Heart right ventricle (tissue), 16 donors: ENCODE results near the gene EFNA2. TPM values are rescaled to one million over a fixed set of nuclear protein-coding genes. Genes with fewer than 3 reads are reported as not detected.
A peak's percentile ranks its signal among the peaks of the same experiment; 100 is the strongest.

Experiments used
- ATAC-seq, 8 donors: fragments of 200-7000 bp; cut with Tn5 transposase; one replicate each; pipeline ENCODE4 v1.9.1; 2020; ENCODE audit warnings: mild to moderate bottlenecking in 8 of 8, moderate library complexity in 8 of 8, moderate number of reproducible peaks in 1 of 8
- DNase-seq, 2 donors: peaks; one replicate each; pipeline ENCODE4 v3.0.0-alpha.2; 2020
- H3K27ac ChIP-seq, 10 donors: fragments of 200-600 bp; sonication (generic) in 2 of 10; one replicate each; pipeline versions ENCODE4 v1.5.0 to v1.8.0; 2020 to 2022; ENCODE audit warnings: mild to moderate bottlenecking in 3 of 10
- H3K27me3 ChIP-seq, 7 donors: fragments of 200-600 bp; one replicate each; pipeline ENCODE4 v1.8.0; 2021 to 2022; ENCODE audit warnings: mild to moderate bottlenecking in 2 of 7
- H3K36me3 ChIP-seq, 9 donors: fragments of 200-600 bp; sonication (generic) in 1 of 9; one replicate each; pipeline versions ENCODE4 v1.5.0 to v1.8.0; 2020 to 2022; ENCODE audit warnings: mild to moderate bottlenecking in 2 of 9
- H3K4me1 ChIP-seq, 9 donors: fragments of 200-600 bp; sonication (generic) in 1 of 9; one replicate each; pipeline versions ENCODE4 v1.5.0 to v1.8.0; 2020 to 2022; ENCODE audit warnings: mild to moderate bottlenecking in 4 of 9
- H3K4me3 ChIP-seq, 10 donors: fragments of 200-600 bp; sonication (generic) in 2 of 10; one replicate each; pipeline versions ENCODE4 v1.5.0 to v1.8.0; 2020 to 2022; ENCODE audit warnings: mild to moderate bottlenecking in 7 of 10, moderate library complexity in 2 of 10
- H3K9me3 ChIP-seq, 11 donors: fragments of 200-600 bp in 10 of 11; sonication (generic) in 2 of 11; one replicate each; pipeline versions ENCODE4 v1.5.0 to v1.8.0; 2013 to 2022; ENCODE audit warnings: mild to moderate bottlenecking in 2 of 11, control low read depth in 1 of 11, moderate library complexity in 1 of 11
- WGBS, 2 donors: extraction: QIAGEN DNeasy Blood & Tissue Kit; methylation state at CpG; one replicate each; pipeline ENCODE4 v1.1.7; 2013; ENCODE audit warnings: inconsistent platforms in 1 of 2; 5-methylcytosine and 5-hydroxymethylcytosine counted together
- intact Hi-C, 10 donors: fragments of 100-400 bp; cut with DNase I; formaldehyde crosslinking; loops; one replicate each; pipeline versions ENCODE4 v1.11.1 to v1.14.2; 2022
- polyA plus RNA-seq, 2 donors: library from polyadenylated mRNA; stranded (reverse); fragments of 200-250 nt; gene quantifications; one replicate each; pipeline ENCODE4 v1.2.3, GENCODE V29; 2013
- total RNA-seq, 10 donors: library from RNA; stranded (reverse); fragmentation: NEBNext Ultra II Directional in 3 of 10; extraction: Animal tissue kit (Norgen Biotek cat#: 25700) in 3 of 10; gene quantifications; one replicate each; pipeline versions ENCODE4 v1.2.1 to v1.2.4, GENCODE V29; 2021 to 2023
- TF ChIP-seq, protein P1 (sequence below), 9 donors: fragments of 200-600 bp; sonication (generic) in 2 of 9; IDR thresholded peaks; one replicate each; pipeline versions ENCODE4 v1.5.0 to v1.8.0; 2021 to 2022; ENCODE audit warnings: antibody characterized with exemption in 9 of 9, mild to moderate bottlenecking in 5 of 9, moderate library complexity in 1 of 9
- donor health status: Arrhythmogenic right ventricular cardiomyopathy.
- donor health status: ischemic (EF 13 %, LVEDD 7.1; RV severe dilation, severe dysfunction).
- donor health status: healthy with polysubstance abuse.
- donor health status: DM: no; HTN: yes; CAD: no.
- donor health status: DM: no; HTN: no; CAD: no.
- donor health status: ischemic (EF 25% LVEDD 6.9; RV normal size, moderate dysfunction).
- donor health status: ischemic (EF 25% LVEDD 5.7; RV mildly dilated, moderate dysfunction).
- donor health status: healthy.
- donor health status: DM: yes; HTN: yes; CAD: no.
- donor health status: Ischemic cardiomyopathy.
- donor health status: ischemic (EF 35%, LVEDD 5.7; RV mildly dilated, moderate dysfunction).
- donor health status: nonischemic (EF 11% LVEDD 7.7; RV severe dilation, severe dysfunction).
- donor health status: DM: yes; HTN: yes; CAD: no.
- donor health status: PGD.
- donor health status: ischemic (EF 29% LVEDD 5.4; RV normal size, mild dysfunction).
- donor health status: nonischemic (EF 23%, LVEDD 6.1; RV moderate dilation, normal function).

The EFNA2 gene
- total and polyA plus RNA-seq, 12 donors, result 0.04 to 0.45 TPM; not detected in 10

- 0% methylated on average over 94 to 98 of the region's 98 CpGs for WGBS, 2 donors
- intact Hi-C loops, result loop anchor here in 6 of 10 donors (5.0 to 10.0 kb wide), 6 partner anchors 107 to 237 kb away; partner anchors contain the start of genes DAZAP1 (in 3 of the 6), GAMT (in 3 of the 6), NDUFS7 (in 2 of the 6) and ADAMTSL5 (in 1 of the 6)
- peak; percentile 95 to 96 for DNase-seq
- peak; percentile 68 to 93 (median 78) for ATAC-seq
- Histone ChIP-seq H3K4me3 (peak within 1 kb of the TSS; percentile 42 to 91 (median 70)), H3K4me1 (peaks cover 43 to 67% (median 63%) of the 10 kb centered on the region in 9 donors), H3K36me3 (peaks cover 0 to 76% (median 53%) of the 10 kb centered on the region in 9 donors), H3K9me3 (no peaks in the 10 kb centered on the region), H3K27ac (peak within 1 kb of the TSS; percentile 89 to 100 (median 98)), H3K27me3 (no peaks in the 10 kb centered on the region)
- TF ChIP-seq, protein P1, sequence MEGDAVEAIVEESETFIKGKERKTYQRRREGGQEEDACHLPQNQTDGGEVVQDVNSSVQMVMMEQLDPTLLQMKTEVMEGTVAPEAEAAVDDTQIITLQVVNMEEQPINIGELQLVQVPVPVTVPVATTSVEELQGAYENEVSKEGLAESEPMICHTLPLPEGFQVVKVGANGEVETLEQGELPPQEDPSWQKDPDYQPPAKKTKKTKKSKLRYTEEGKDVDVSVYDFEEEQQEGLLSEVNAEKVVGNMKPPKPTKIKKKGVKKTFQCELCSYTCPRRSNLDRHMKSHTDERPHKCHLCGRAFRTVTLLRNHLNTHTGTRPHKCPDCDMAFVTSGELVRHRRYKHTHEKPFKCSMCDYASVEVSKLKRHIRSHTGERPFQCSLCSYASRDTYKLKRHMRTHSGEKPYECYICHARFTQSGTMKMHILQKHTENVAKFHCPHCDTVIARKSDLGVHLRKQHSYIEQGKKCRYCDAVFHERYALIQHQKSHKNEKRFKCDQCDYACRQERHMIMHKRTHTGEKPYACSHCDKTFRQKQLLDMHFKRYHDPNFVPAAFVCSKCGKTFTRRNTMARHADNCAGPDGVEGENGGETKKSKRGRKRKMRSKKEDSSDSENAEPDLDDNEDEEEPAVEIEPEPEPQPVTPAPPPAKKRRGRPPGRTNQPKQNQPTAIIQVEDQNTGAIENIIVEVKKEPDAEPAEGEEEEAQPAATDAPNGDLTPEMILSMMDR (IDR thresholded peaks at IDR 0.05), result no peak
Measured at GRCh38 chr19:1275260-1275975, 10.3 kb upstream of the EFNA2 start, which contains the start of gene FAM174C. TSS of gene FAM174C (plus strand) at chr19:1275530. CDS start at chr19:1275550, 20 bp downstream.

DNA sequence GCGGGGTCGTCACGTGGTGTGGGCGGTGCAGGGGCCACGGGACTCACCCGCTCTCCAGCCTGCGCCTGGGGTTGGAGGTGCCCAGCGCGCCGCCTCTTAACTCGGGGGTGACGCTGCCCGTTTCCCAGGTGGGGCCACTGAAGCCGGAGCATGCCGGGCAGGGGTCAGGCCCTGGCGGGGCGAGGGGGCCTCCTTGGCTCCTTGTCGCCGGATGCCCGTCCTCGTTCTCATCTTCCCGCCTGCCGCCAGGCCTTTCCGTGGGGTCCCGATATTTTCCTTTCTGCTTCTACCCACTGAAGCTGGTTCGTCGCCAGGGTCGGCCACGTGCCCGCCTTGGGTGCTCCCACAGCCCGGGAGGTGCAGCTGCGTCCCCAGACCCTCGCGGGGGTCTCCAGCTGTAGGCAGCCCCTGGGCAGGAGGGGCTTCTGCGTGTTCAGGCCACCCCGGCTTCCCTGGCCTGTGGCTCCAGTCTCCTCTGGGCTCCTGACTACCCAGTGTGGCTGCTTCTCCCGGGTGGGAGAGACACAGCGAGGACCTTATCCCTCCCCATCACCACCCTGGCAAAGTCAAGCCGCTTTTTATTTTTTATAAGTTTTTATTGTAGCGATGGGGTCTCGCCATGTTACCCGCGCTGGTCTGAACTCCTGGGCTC is 9.6 kb upstream of the EFNA2 start:
- peaks cover 36 to 60% (median 56%) of the 10 kb centered on the region in 9 donors for H3K4me1 ChIP-seq
- peak overlapping the region; percentile 89 to 100 (median 98) for H3K27ac ChIP-seq
- TF ChIP-seq, protein P1 (IDR thresholded peaks at IDR 0.05), result no peak
- no peaks in the 10 kb centered on the region for H3K9me3 ChIP-seq
- intact Hi-C loops, result loop anchor here in 6 of 10 donors (5.0 to 10.0 kb wide), 6 partner anchors 106 to 236 kb away; partner anchors contain the start of genes DAZAP1 (in 3 of the 6), GAMT (in 3 of the 6), NDUFS7 (in 2 of the 6) and ADAMTSL5 (in 1 of the 6)
- no peak for DNase-seq
- peak overlapping the region; percentile 42 to 91 (median 70) for H3K4me3 ChIP-seq
- no peaks in the 10 kb centered on the region for H3K27me3 ChIP-seq
- H3K36me3 ChIP-seq, result peaks cover 0 to 69% (median 48%) of the 10 kb centered on the region in 9 donors
- 10 to 12% methylated on average over 42 to 43 of the region's 43 CpGs for WGBS, 2 donors
- peak in 5 of 8 donors; percentile 1 to 73 (median 3) for ATAC-seq

- peak in 1 of 8 donors; percentile 5 for ATAC-seq
- H3K4me3 ChIP-seq, result peak overlapping the region in 8 of 10 donors; percentile 42 to 79 (median 67)
- H3K36me3 ChIP-seq, result peaks cover 0 to 64% (median 42%) of the 10 kb centered on the region in 9 donors
- peak overlapping the region in 9 of 10 donors; percentile 94 to 100 (median 99) for H3K27ac ChIP-seq
- no peaks in the 10 kb centered on the region for H3K9me3 ChIP-seq
- DNase-seq, result no peak
- TF ChIP-seq, protein P1 (IDR thresholded peaks at IDR 0.05), result no peak
- intact Hi-C loops, result loop anchor here in 6 of 10 donors (5.0 to 10.0 kb wide), 6 partner anchors 106 to 236 kb away; partner anchors contain the start of genes DAZAP1 (in 3 of the 6), GAMT (in 3 of the 6), NDUFS7 (in 2 of the 6) and ADAMTSL5 (in 1 of the 6)
- WGBS, 2 donors, result 69% methylated on average over 10 of the region's 10 CpGs
- no peaks in the 10 kb centered on the region for H3K27me3 ChIP-seq
- H3K4me1 ChIP-seq, result peaks cover 32 to 55% (median 51%) of the 10 kb centered on the region in 9 donors
Measured at GRCh38 chr19:1276628-1277022, 9.0 kb upstream of the EFNA2 start.

DNA sequence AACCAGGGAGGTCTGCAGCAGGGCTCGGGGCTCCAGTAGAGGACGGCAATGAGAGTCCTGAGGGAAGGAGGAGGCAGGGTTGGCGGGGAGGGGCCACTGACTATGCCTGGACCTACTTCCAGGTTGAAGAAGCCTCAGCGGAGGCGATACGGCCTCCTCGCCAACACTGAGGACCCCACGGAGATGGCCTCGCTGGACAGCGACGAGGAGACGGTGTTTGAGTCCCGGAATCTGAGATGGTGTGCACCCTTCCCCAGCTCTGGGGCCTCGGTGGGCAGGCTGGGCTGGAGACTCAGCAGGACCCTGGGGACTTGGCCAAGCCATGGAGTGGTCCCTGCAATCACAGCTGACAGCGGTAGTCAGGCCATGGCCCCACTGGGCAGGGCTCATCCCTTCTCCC is 8.6 kb upstream of the EFNA2 start:
- Histone ChIP-seq H3K9me3 (no peaks in the 10 kb centered on the region), H3K4me3 (peak overlapping the region in 1 of 10 donors; percentile 71), H3K27me3 (no peaks in the 10 kb centered on the region), H3K27ac (peak overlapping the region in 2 of 10 donors; percentile 15 to 97), H3K4me1 (peaks cover 28 to 50% (median 47%) of the 10 kb centered on the region in 9 donors), H3K36me3 (peaks cover 0 to 60% (median 38%) of the 10 kb centered on the region in 9 donors)
- ATAC-seq (no peak), DNase-seq (peak in 1 of 2 donors; percentile 18)
- intact Hi-C loops, result loop anchor here in 6 of 10 donors (5.0 to 10.0 kb wide), 6 partner anchors 105 to 235 kb away; partner anchors contain the start of genes DAZAP1 (in 3 of the 6), GAMT (in 3 of the 6), NDUFS7 (in 2 of the 6) and ADAMTSL5 (in 1 of the 6)
- TF ChIP-seq, protein P1 (IDR thresholded peaks at IDR 0.05), result no peak
- WGBS, 2 donors, result 92 to 96% methylated on average over 15 of the region's 15 CpGs
